Activated CD4-positive, CD25-positive, alpha-beta regulatory T cell treated with anti-CD3 and anti-CD28 coated beads, Interleukin-2, amount 50 U/mL, for 72 hours (primary cell): Measurements from ENCODE around the gene BCKDHB.

Experiments used
- DNase-seq: peaks from one replicate; pipeline ENCODE4 v3.0.0; 2021

The BCKDHB gene

GRCh38 chr6:80154160-80154559 is 47.7 kb downstream of the BCKDHB start:
- no peak for DNase-seq

- no peak for DNase-seq
Measured at GRCh38 chr6:80156221-80156620, 49.8 kb downstream of the BCKDHB start.

DNA sequence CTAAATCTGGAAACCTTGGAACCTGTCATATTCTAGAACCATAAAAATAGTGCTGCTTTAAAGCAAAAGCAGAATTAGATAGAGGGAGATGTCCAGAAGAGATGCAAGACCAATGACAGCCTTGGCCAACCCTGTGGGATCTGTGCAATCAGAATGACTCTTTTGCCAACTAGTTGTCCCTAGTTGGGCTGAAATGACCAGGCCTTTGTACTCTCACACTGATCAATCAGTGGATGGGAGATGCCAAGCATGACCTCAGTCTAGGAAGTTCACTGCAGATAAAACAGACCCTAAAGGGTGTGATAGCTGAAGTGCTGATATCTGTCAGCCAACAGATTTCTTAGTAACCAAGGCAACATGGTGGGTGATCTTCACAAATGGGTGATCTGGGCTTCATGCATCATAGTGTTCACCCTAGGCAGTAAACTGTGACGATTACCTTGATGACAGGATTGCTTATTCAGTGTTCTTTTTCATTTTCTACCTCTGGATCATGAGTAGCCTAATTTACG is 52.1 kb downstream of the BCKDHB start:
- no peak for DNase-seq

DNA sequence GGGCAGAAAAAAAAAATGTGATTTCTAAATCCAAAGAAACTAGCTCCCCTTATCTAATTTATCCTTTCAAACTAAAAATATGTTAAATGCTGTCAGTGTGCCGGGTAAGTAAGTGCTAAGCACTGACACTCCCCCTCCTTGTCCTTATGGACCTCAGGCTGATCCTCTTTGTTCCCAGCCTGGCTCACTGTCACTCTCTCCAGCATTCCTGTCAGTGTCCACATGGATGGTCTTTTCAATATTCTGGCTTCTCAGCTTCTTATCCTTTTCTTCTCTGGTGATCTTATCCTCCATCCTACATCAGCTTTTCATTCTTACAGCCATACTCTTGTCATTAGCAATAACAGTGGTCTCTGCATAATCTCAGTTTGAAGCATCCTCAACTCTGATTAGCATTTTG is 55.0 kb downstream of the BCKDHB start:
- no peak for DNase-seq

GRCh38 chr6:80163754-80164187 is 57.3 kb downstream of the BCKDHB start:
- no peak for DNase-seq

DNA sequence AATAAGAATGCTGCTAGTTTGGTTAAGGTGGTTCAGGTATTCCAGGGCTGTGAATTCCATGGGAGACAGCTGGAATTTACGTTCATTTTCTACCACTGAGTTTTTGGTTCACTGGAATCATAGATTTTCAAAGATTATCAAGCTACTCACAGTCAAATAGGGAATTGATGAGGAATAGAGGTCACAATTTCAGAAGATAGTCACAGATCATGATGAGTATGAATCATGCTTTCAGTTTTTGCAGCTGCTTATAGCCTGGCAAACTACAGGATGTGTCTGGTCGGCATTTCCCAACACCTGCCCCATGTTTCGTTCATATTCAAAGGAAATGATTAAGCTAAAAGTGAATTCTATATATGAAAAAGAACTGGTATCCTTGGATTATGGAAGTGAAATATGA is 58.7 kb downstream of the BCKDHB start:
- no peak for DNase-seq

DNA sequence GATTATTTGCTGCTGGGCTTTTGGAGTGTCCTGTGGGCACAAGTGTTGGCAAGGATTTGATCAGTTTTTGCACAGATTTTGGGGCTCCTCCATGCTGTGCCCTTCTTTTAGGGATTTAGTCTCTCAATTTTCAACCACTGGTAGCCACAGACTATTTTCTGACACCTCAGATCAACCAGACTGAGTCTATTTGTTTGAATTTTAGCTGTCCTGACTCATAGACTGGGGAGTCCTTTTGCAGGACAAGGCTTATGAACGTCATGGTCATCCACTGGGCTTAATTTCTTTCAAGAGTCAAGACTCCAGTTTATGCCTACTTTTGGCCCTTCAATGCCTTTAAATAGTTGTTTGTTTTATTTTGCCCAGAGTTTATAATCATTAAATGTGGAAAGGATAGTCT is 59.3 kb downstream of the BCKDHB start:
- DNase-seq, result no peak

DNA sequence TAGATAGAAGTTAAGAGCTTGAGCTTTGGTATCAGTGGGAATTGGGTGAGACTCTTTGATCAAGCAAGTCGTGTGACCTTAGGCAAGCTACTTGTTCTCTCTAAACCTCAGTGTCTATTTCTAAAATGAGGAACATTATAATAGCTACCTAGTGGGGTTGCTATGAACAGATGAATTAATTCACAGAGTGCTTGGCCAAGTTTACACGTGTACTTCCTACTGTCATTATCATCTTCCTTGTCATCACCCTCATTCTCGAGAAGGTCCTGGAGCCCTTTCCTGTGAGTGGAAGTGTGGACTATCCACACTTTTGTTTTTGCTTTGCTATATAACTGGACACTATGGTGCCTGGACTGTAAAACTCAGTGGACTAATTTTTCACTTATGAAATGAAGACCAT is 64.0 kb downstream of the BCKDHB start:
- DNase-seq, result no peak

- no peak for DNase-seq
Measured at GRCh38 chr6:80173411-80173810, 66.9 kb downstream of the BCKDHB start.

GRCh38 chr6:80174900-80175572 is 68.6 kb downstream of the BCKDHB start:
- no peak for DNase-seq

- DNase-seq, result no peak
Measured at GRCh38 chr6:80179695-80180094, 73.2 kb downstream of the BCKDHB start.

GRCh38 chr6:80181352-80182081 is 75.0 kb downstream of the BCKDHB start:
- DNase-seq, result no peak

DNA sequence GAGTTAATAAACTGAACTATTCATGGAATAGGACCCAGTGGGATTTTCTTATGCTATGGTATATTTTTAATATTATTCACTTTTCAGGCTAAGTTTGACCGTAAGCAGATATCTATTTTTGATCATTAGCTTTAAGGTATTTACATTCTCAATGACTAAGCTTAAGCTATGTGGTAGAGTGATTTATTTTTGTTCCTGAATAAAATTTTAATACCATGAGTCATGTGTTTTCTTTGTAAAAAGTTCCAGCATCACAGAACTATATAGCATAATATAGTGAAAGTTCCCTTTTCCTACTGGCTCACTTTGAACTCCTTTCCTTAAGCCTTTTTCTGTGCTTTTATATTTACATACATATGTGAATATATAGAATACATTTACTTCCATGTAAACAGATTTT is 75.8 kb downstream of the BCKDHB start:
- DNase-seq, result no peak

DNA sequence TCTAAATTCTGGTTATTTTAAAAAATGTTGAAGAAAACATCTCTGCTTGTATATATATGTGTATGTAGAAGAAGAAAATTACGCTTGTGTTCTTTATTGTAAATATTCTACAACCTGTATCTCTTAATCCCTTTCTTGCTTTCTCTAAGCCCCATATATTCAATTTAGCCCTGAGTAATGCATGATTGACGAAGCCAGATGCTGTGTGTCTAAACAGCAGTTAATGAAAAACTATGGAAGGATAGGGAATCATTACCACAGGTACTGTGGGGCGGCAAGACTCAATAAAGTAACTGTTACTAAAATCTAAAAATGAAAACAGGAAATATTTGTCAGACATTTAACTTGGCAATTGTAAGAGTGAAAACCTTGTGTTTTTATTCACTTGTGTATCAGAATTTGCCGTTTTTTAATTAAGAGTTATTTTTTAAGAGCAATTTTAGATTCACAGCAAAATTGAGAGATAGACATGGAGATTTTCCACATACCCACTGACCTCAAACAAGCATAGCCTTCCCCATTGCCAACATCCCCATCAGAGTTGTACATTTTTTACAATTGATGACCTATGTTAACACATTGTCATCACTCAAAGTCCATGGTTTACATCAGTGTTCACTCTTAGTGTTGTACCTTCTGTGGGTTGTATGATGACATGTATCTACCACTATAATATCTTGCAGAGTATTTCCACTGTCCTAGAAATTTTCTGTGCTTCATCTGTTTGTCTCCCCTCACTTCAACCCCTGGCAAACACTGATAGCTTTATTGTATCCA is 76.7 kb downstream of the BCKDHB start:
- no peak for DNase-seq

DNA sequence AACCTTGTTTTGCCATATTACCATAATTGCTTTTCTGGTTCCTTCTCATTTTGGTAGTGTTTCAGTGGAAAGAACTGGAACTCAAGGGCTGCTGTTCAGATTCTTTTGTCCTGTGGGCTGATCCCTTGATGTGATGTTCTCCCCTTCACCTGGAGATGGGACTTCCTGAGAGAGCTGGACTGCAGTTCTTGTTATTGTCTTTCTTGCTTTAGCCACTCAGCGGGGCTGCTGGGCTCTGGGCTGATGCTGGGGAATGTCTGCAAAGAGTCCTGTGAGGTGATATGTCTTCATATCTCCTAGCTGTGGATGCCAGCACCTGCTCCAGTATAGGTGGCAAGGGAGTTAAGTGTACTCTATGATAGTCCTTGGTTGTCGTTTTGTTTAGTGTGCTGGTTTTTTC is 79.0 kb downstream of the BCKDHB start:
- DNase-seq, result no peak

DNA sequence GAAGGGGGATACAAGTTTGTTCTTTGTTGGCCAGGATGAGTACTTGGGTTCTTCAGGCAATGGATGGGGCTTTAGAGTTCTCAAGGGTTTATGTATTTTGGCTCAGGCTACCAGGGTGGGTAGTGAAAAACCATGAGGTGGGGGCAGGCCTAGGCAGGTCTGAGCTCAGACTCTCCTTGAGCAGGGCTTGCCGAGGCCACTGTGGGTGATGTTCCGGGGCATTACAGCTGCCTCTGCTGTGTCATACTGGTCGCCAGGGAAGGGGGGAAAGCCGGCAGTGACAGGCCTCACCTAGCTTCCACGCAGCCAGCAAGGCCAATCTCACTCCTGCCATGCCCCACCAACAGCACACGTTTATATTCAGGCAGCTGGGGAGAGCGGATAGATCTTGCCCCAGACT is 79.6 kb downstream of the BCKDHB start:
- DNase-seq, result no peak

DNA sequence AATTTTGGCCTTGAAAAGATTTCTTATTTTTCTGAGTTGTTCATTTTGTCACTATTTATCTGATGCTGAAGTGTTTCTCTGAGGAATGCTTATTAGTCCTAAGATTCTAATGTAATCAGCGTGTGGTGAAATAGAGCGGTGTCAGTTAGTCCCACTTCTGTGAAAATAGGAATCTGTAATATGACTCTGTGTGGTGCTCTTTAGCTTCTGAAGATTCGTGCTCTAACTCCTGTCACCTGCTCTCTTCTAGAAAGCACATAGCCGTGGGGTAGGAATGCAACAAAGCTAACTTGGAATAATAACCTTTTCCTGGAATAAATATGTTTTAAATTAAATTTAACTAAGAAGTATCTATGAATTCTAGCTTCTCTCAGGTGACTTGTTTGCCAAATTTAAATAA is 90.4 kb downstream of the BCKDHB start:
- DNase-seq, result no peak

GRCh38 chr6:80197474-80197873 is 91.0 kb downstream of the BCKDHB start:
- DNase-seq, result no peak

- DNase-seq, result no peak
Measured at GRCh38 chr6:80197986-80198385, 91.5 kb downstream of the BCKDHB start.

DNA sequence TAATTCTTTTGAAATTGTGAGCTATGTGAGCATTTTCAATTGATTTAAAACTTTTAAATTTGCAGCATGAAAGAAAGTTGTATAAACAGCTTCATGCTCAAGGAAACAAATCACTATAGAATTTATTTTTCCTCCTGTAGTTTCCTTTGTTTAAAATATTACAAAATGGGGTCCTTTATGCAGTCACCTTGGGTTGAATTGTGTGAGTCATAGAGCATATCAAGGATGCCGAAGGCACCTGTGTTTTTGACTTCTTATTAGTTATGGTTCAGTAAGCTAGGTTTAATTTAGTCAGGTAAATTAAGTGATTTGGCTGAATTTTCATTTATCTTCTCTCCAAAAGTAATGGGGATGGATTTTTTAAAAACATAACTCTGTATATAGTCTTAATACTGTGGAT is 96.8 kb downstream of the BCKDHB start:
- no peak for DNase-seq

GRCh38 chr6:80205404-80205803 is 98.9 kb downstream of the BCKDHB start:
- no peak for DNase-seq

DNA sequence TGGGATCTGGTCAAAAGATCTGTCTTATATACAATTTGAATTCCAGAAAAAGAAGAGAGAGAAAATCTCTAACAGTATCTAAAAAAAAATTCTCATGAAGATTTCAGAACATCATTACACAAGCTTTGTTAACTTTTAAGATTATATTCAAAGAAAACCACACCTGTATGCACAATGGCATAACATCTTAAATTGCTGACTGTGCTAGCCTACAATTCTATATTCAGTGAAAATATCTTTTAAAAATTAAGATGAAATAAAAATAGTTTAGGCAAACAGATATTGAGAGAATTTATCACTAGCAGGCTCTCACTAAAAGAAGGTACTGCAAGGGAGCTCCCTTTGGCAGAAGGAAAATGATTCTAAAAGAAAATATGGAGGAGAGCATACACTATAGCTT is 100.3 kb downstream of the BCKDHB start:
- no peak for DNase-seq

DNA sequence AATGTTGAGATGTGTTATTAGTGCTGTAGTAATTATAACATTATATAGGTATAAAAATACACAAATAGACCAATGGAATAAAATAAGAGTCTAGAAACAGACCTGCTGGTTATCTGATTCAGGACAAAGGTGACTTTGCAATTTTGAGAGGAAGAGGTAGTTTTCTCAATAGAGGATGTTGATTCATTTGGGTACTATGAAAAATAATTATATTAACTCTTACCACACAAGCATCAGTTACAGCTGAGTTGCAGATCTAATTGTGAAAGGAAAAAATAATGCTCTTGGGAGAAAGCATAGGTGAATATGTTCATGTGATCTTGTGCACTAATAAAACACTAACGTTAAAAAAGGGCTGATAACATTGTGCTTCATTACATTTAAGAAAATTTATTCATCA is 103.0 kb downstream of the BCKDHB start:
- DNase-seq, result no peak

DNA sequence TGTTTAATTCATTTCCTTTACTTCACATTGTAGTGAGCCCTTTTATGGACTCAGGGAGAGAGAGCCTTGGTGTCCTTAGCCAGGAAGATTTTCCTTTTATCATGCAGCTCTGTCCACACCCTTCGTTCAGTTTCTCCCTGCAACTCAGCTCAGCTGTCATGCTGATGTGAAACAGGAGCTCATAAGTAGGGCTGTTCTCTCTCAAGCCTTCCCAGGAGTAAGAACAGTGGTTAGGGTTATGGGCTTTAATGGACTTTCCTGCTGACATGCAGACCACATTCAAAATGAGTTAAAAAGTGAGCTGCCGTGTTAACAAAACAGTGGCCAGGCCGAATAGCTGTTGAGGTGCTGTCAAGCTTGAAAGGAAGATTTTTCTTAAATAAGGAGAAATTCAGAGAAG is 104.1 kb downstream of the BCKDHB start:
- no peak for DNase-seq
